ENCODE measurements around the gene FAM240A.
A peak's percentile ranks its signal among the peaks of the same experiment; 100 is the strongest.

DNA sequence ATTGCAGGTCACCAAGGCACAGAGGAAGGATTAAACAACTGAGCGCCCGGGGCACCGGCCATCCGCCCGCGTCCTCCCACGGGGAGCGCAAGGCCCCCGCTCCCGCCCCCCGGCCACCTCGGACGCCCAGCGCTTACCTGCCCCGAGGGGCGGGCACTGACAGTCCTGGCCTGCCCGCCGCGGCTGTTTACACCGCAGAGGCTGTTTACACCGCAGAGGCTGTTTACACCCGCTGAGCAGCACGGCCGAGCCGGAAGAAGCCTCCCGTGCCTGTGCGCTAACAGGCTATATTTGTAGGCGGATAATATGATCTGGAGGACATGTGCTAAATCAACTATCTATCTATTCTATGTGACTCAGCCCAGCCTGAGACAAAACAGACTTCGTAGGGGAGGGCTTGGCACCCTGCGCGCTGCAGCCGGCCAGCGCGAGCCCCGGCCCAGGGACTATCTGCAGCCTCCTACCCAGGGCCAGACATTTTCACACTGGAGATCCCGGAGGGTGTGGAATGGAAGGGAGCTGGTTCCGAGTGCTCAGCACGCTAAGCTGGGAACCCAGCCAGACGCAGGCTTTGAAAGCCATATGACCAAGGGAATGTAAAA lies 46.2 kb upstream of the FAM240A start, which contains the start of gene LRRC2:
- TF ChIP-seq, protein P1, sequence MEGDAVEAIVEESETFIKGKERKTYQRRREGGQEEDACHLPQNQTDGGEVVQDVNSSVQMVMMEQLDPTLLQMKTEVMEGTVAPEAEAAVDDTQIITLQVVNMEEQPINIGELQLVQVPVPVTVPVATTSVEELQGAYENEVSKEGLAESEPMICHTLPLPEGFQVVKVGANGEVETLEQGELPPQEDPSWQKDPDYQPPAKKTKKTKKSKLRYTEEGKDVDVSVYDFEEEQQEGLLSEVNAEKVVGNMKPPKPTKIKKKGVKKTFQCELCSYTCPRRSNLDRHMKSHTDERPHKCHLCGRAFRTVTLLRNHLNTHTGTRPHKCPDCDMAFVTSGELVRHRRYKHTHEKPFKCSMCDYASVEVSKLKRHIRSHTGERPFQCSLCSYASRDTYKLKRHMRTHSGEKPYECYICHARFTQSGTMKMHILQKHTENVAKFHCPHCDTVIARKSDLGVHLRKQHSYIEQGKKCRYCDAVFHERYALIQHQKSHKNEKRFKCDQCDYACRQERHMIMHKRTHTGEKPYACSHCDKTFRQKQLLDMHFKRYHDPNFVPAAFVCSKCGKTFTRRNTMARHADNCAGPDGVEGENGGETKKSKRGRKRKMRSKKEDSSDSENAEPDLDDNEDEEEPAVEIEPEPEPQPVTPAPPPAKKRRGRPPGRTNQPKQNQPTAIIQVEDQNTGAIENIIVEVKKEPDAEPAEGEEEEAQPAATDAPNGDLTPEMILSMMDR (IDR thresholded peaks at IDR 0.05 in 4 of 5, conservative IDR thresholded peaks at IDR 0.05 in 1 of 5): no peak
- TF ChIP-seq POLR2A (IDR thresholded peaks at IDR 0.05): peak; percentile 97

Data from gastrocnemius medialis (tissue), 4 donors.